Epithelial cell of esophagus (primary cell): ENCODE measurements around the gene MEG3.

ENCODE experiments used
- DNase-seq: peaks from one replicate; pipeline ENCODE4 v3.0.0; 2010; ENCODE audit warnings: low read depth
- H3K4me3 ChIP-seq: 2 replicates; pipeline ENCODE4 v1.5.1; 2011; ENCODE audit warnings: mild to moderate bottlenecking, low read length, control low read depth
- TF ChIP-seq, protein P1 (sequence below): IDR thresholded peaks from 2 replicates; pipeline ENCODE4 v1.5.1; 2011; ENCODE audit warnings: low read depth, mild to moderate bottlenecking, low read length, control low read depth, inconsistent platforms; ENCODE audit not compliant: insufficient read depth; ENCODE audit errors: missing control alignments

MEG3 gene

GRCh38 chr14:100858838-100859220, 32.9 kb downstream of the MEG3 start:
- H3K4me3 ChIP-seq: no peak overlapping the region
- TF ChIP-seq, protein P1, sequence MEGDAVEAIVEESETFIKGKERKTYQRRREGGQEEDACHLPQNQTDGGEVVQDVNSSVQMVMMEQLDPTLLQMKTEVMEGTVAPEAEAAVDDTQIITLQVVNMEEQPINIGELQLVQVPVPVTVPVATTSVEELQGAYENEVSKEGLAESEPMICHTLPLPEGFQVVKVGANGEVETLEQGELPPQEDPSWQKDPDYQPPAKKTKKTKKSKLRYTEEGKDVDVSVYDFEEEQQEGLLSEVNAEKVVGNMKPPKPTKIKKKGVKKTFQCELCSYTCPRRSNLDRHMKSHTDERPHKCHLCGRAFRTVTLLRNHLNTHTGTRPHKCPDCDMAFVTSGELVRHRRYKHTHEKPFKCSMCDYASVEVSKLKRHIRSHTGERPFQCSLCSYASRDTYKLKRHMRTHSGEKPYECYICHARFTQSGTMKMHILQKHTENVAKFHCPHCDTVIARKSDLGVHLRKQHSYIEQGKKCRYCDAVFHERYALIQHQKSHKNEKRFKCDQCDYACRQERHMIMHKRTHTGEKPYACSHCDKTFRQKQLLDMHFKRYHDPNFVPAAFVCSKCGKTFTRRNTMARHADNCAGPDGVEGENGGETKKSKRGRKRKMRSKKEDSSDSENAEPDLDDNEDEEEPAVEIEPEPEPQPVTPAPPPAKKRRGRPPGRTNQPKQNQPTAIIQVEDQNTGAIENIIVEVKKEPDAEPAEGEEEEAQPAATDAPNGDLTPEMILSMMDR: no peak
- no peak for DNase-seq

- TF ChIP-seq, protein P1: no peak
- DNase-seq: no peak
- H3K4me3 ChIP-seq: no peak overlapping the region
Observed at GRCh38 chr14:100859781-100860180, 33.9 kb downstream of the MEG3 start.

DNA sequence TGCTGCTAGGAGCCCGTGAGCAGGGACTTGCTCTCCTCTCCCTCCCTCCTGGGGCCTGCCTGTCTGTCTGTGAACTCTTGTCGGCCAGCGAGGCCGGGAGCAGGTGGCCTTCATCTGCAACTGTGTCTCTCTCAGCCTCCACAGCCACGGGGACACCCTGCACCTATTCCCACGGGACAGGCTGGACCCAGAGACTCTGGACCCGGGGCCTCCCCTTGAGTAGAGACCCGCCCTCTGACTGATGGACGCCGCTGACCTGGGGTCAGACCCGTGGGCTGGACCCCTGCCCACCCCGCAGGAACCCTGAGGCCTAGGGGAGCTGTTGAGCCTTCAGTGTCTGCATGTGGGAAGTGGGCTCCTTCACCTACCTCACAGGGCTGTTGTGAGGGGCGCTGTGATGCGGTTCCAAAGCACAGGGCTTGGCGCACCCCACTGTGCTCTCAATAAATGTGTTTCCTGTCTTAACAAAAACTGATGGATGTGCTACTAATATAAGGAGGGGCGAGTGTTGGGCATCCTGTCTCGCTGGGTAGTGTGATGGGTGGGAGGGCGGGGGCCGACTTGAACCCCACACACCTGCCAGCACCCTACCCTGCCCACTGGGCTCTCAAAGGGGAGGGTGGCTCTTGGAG, 34.8 kb downstream of the MEG3 start:
- no peak overlapping the region for H3K4me3 ChIP-seq
- DNase-seq: no peak
- TF ChIP-seq, protein P1: no peak

- TF ChIP-seq, protein P1: no peak
- DNase-seq: no peak
Observed at GRCh38 chr14:100861188-100861936, 35.4 kb downstream of the MEG3 start.

GRCh38 chr14:100861937-100862247, 36.0 kb downstream of the MEG3 start:
- TF ChIP-seq, protein P1: no peak
- H3K4me3 ChIP-seq: no peak overlapping the region
- DNase-seq: no peak

More at GRCh38 chr14:100861188-100861936, 35.4 kb downstream of the MEG3 start:
- no peak overlapping the region for H3K4me3 ChIP-seq

- H3K4me3 ChIP-seq: no peak overlapping the region
- DNase-seq: no peak
- TF ChIP-seq, protein P1: no peak
Observed at GRCh38 chr14:100862277-100862676, 36.4 kb downstream of the MEG3 start.

DNA sequence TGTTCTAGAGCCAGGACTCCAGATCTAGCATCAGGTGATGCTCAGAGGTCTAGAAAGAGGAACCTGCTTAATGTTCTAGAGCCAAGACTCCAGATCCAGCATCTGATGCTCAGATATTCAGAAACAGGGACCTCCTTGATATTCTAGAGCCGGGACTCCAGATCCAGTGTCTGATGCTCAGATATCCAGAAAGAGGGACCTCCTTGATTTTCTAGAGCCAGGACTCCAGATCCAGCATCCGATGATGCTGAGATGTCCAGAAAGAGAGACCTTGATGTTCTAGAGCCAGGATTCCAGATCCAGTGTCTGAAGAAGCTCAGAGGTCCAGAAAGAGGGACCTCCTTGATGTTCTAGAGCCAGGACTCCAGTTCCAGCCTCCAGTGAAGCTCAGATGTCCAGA, 36.9 kb downstream of the MEG3 start:
- TF ChIP-seq, protein P1: no peak
- DNase-seq: no peak
- no peak overlapping the region for H3K4me3 ChIP-seq
